ENCODE measurements around the gene PCDHGA12. TPM values are rescaled to one million over a fixed set of nuclear protein-coding genes. Genes with fewer than 3 reads are reported as not detected.
A peak's percentile ranks its signal among the peaks of the same experiment; 100 is the strongest.
"Not testable (repeated sequence)": the region's sequence is repeated elsewhere in the genome, so short reads cannot be mapped to it uniquely, and the experiment has no call there.

PCDHGA12 gene
- total RNA-seq, 6 experiments from 2014 or later = 0.73 to 1.6 (median 1.3) TPM

DNA sequence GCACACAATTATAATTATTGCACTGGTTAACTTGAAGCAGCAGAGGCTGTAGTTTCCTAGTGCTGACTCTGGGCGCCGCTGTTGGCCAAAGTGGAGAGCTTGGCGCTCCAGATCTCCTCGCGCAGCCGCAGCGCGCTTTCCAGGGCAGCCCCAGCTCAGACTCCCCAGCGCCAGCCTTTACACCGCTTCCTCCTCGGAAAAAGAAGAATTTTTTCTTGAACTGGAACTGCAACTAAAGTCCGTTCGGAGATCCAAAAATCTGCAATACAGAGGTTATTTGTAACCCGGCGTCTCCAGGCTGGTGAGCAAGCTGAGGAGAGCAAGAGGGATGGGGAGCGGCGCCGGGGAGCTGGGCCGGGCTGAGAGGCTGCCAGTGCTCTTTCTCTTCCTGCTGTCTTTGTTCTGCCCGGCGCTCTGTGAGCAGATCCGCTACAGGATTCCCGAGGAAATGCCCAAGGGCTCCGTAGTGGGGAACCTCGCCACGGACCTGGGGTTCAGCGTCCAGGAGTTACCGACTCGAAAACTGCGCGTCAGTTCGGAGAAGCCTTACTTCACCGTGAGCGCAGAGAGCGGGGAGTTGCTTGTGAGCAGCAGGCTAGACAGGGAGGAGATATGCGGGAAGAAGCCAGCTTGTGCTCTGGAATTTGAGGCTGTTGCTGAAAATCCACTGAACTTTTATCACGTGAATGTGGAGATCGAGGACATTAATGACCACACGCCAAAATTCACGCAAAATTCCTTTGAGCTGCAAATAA is 42.6 kb upstream of the PCDHGA12 start, which contains the start of gene PCDHGB4:
Gene PCDHGB4 (plus strand): TSS at position 142 of the 755 bp plus-strand sequence. CDS start 187 bp downstream, at position 329.
- H3K27me3 ChIP-seq; H3K36me3 ChIP-seq; H3K4me1 ChIP-seq; H3K27ac ChIP-seq; DNase-seq; intact Hi-C loops (cut with DNase I): not testable (repeated sequence)
- peak; percentile 92 to 97 (median 96) for ATAC-seq
- TF ChIP-seq, protein P1, sequence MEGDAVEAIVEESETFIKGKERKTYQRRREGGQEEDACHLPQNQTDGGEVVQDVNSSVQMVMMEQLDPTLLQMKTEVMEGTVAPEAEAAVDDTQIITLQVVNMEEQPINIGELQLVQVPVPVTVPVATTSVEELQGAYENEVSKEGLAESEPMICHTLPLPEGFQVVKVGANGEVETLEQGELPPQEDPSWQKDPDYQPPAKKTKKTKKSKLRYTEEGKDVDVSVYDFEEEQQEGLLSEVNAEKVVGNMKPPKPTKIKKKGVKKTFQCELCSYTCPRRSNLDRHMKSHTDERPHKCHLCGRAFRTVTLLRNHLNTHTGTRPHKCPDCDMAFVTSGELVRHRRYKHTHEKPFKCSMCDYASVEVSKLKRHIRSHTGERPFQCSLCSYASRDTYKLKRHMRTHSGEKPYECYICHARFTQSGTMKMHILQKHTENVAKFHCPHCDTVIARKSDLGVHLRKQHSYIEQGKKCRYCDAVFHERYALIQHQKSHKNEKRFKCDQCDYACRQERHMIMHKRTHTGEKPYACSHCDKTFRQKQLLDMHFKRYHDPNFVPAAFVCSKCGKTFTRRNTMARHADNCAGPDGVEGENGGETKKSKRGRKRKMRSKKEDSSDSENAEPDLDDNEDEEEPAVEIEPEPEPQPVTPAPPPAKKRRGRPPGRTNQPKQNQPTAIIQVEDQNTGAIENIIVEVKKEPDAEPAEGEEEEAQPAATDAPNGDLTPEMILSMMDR (IDR thresholded peaks at IDR 0.05) = peak; percentile 30 to 48 (median 45)
- Histone ChIP-seq H3K4me3 (peak within 1 kb of the TSS; percentile 17 to 27 (median 24)), H3K9me3 (peaks cover 0 to 14% (median 5%) of the 10 kb centered on the region in 4 donors)
- 9% methylated on average over 17 of the region's 40 CpGs for WGBS (ENCODE audit: insufficient coverage, low coverage, low lambda C conversion rate, missing lambda C conversion rate)

DNA sequence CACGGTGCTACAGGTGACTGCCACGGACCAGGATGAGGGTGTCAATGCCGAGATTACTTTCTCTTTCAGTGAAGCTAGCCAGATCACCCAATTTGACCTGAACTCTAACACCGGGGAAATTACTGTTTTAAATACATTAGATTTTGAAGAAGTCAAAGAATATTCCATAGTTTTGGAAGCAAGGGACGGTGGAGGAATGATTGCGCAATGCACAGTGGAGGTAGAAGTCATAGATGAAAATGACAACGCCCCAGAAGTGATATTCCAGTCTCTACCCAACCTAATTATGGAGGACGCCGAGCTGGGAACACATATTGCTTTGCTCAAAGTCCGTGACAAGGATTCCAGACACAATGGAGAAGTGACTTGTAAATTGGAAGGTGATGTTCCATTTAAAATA is 41.6 kb upstream of the PCDHGA12 start:
- intact Hi-C loops (cut with DNase I) = no loop called here
- Histone ChIP-seq H3K36me3 (peaks cover 0 to 3% (median 0%) of the 10 kb centered on the region in 4 donors), H3K4me3 (no peak overlapping the region), H3K4me1 (no peaks in the 10 kb centered on the region), H3K27ac (no peak overlapping the region), H3K27me3 (no peaks in the 10 kb centered on the region), H3K9me3 (peaks cover 0 to 14% (median 5%) of the 10 kb centered on the region in 4 donors)
- 47% methylated on average over 10 of the region's 10 CpGs for WGBS (ENCODE audit: insufficient coverage, low coverage, low lambda C conversion rate, missing lambda C conversion rate)
- no peak for TF ChIP-seq POLR2A (IDR thresholded peaks at IDR 0.05)
- TF ChIP-seq, protein P1 (IDR thresholded peaks at IDR 0.05) = no peak
- ATAC-seq = no peak
- no peak for DNase-seq

GRCh38 chr5:141389153-141390042 is 40.9 kb upstream of the PCDHGA12 start:
- H3K4me3 ChIP-seq = no peak overlapping the region

More at GRCh38 chr5:141389153-141390042, 40.9 kb upstream of the PCDHGA12 start:
- intact Hi-C loops (cut with DNase I) = no loop called here
- no peak overlapping the region for H3K27ac ChIP-seq
- no peaks in the 10 kb centered on the region for H3K4me1 ChIP-seq
- no peaks in the 10 kb centered on the region for H3K27me3 ChIP-seq
- ATAC-seq (no peak), DNase-seq (no peak)
- WGBS (ENCODE audit: insufficient coverage, low coverage, low lambda C conversion rate, missing lambda C conversion rate) = 36% methylated on average over 20 of the region's 77 CpGs
- peaks cover 0 to 14% (median 5%) of the 10 kb centered on the region in 4 donors for H3K9me3 ChIP-seq
- TF ChIP-seq POLR2A (IDR thresholded peaks at IDR 0.05) = no peak
- TF ChIP-seq, protein P1 (IDR thresholded peaks at IDR 0.05) = no peak
- H3K36me3 ChIP-seq = peaks cover 0 to 3% (median 0%) of the 10 kb centered on the region in 4 donors

Measured in right lobe of liver (tissue), 6 donors.